Tibial artery (tissue), 4 donors: ENCODE data around the gene SNTG2.

ENCODE experiments used
- DNase-seq, 2 donors: peaks; one replicate each; pipeline ENCODE4 v3.0.0-alpha.2; 2019
- H3K27ac ChIP-seq, 2 donors: fragments of 200-600 bp; sonication (generic) in 1 of 2; 1 replicate in 1 of 2; 2 replicates in 1 of 2; pipeline ENCODE4 v1.5.1; 2018 to 2019; ENCODE audit warnings: mild to moderate bottlenecking in 1 of 2
- H3K27me3 ChIP-seq, 2 donors: fragments of 200-600 bp; sonication (generic) in 1 of 2; one replicate each; pipeline versions ENCODE4 v1.5.1 to v1.6.0; 2016 to 2019
- H3K36me3 ChIP-seq, 3 donors: fragments of 200-600 bp; sonication (generic) in 2 of 3; one replicate each; pipeline ENCODE4 v1.5.1; 2016 to 2019; ENCODE audit warnings: mild to moderate bottlenecking in 2 of 3
- H3K4me1 ChIP-seq, 4 donors: fragments of 200-600 bp; sonication (generic) in 2 of 4; 1 replicate in 3 of 4; 2 replicates in 1 of 4; pipeline ENCODE4 v1.5.1; 2016 to 2019
- H3K4me3 ChIP-seq, 2 donors: fragments of 200-600 bp; sonication (generic) in 1 of 2; 1 replicate in 1 of 2; 2 replicates in 1 of 2; pipeline ENCODE4 v1.5.1; 2018 to 2019; ENCODE audit warnings: mild to moderate bottlenecking in 2 of 2
- H3K9me3 ChIP-seq, 3 donors: fragments of 200-600 bp; sonication (generic) in 1 of 3; one replicate each; pipeline ENCODE4 v1.5.1; 2016 to 2019
- CTCF ChIP-seq, 2 experiments: fragments of 200-600 bp in 1 of 2; fragments of 450-650 bp in 1 of 2; IDR thresholded peaks; one replicate each; pipeline ENCODE4 v1.5.1; 2017 to 2019; ENCODE audit warnings: antibody characterized with exemption in 2 of 2, mild to moderate bottlenecking in 1 of 2, moderate library complexity in 1 of 2
- intact Hi-C: fragments of 100-400 bp; cut with DNase I; formaldehyde crosslinking; loops from one replicate; pipeline ENCODE4 v1.15.0; 2023; ENCODE audit warnings: low total_unique reads

Gene SNTG2

DNA sequence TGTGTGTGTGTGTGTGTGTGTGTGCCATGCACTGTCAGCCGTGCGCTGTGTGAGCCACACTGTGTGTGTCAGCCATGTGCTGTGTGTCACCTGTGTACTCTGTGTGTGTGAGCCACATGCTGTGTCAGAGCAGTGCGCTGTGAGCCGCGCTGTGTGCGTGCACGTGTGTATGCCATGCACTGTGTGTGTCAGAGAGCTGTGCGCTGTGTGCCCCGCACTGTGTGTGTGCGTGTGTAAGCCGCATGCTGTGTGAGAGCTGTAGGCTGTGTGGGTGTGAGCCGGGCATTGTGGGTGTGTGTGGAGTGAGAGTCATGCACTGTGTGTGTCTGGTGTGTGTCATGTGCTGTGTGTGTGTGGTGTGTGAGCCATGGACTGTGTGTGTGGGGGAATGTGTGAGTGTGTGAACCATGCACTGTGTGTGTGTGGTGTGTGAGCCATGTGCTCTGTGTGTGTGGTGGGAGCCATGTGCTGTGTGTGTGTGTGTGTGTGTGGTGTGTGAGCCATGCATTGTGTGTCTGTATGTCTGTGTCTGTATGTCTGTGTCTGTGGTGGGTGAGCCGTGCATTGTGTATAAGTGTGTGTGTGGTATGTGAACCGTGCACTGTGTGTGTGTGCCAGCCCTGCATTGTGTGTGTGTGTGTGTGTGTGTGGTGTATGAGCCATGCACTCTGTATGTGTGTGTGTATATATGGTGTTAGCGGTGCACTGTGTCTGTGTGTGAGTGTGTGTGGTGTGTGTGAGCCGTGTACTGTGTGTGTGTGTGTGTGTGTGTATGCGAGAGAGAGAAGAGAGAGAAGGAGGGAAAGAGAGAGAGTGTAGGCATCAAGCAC, 356.3 kb downstream of the SNTG2 start:
- TF ChIP-seq CTCF (IDR thresholded peaks at IDR 0.05) = no peak
- intact Hi-C loops = no loop called here
- Histone ChIP-seq H3K27ac (no peak overlapping the region), H3K4me1 (no peaks in the 10 kb centered on the region), H3K9me3 (no peaks in the 10 kb centered on the region), H3K4me3 (no peak overlapping the region), H3K36me3 (no peaks in the 10 kb centered on the region), H3K27me3 (peaks cover 0 to 2% of the 10 kb centered on the region in 2 donors)
- no peak for DNase-seq

GRCh38 chr2:1307670-1308069, 357.0 kb downstream of the SNTG2 start:
- H3K27me3 ChIP-seq = peaks cover 0 to 2% of the 10 kb centered on the region in 2 donors
- H3K4me3 ChIP-seq = no peak overlapping the region
- no peaks in the 10 kb centered on the region for H3K36me3 ChIP-seq
- no peaks in the 10 kb centered on the region for H3K4me1 ChIP-seq
- H3K9me3 ChIP-seq = no peaks in the 10 kb centered on the region
- DNase-seq = no peak
- TF ChIP-seq CTCF (IDR thresholded peaks at IDR 0.05) = no peak
- no peak overlapping the region for H3K27ac ChIP-seq
- intact Hi-C loops = no loop called here

GRCh38 chr2:1308678-1309077, 358.0 kb downstream of the SNTG2 start:
- Histone ChIP-seq H3K27ac (no peak overlapping the region), H3K36me3 (no peaks in the 10 kb centered on the region), H3K4me1 (no peaks in the 10 kb centered on the region), H3K9me3 (no peaks in the 10 kb centered on the region), H3K4me3 (no peak overlapping the region), H3K27me3 (peaks cover 0 to 2% of the 10 kb centered on the region in 2 donors)
- no peak for TF ChIP-seq CTCF (IDR thresholded peaks at IDR 0.05)
- intact Hi-C loops = no loop called here
- no peak for DNase-seq

DNA sequence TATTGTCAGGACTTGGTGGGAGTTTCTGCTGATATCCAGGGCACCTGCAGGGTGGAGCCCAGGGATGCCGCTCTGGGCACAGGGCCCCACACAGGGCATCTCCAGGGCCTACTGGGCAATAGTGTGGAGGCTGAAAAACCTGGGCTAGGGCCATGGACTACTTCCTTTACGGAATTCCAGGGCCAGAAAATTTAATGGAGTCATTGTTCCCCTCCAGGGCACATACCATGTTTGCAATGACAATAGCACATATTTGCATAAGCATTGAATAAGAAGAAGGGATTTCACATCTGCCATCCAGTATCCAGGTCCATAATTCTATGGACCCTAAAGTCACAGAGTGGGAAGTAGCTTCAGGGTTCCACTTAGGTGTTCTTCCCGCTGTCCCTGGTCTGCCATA, 358.9 kb downstream of the SNTG2 start:
- Histone ChIP-seq H3K4me1 (no peaks in the 10 kb centered on the region), H3K36me3 (no peaks in the 10 kb centered on the region), H3K4me3 (no peak overlapping the region), H3K27me3 (peaks cover 0 to 2% of the 10 kb centered on the region in 2 donors), H3K27ac (no peak overlapping the region), H3K9me3 (no peaks in the 10 kb centered on the region)
- intact Hi-C loops = no loop called here
- DNase-seq = no peak
- TF ChIP-seq CTCF (IDR thresholded peaks at IDR 0.05) = no peak

- intact Hi-C loops = no loop called here
- no peak for TF ChIP-seq CTCF (IDR thresholded peaks at IDR 0.05)
- no peak for DNase-seq
- H3K4me1 ChIP-seq = no peaks in the 10 kb centered on the region
- no peaks in the 10 kb centered on the region for H3K9me3 ChIP-seq
- no peak overlapping the region for H3K4me3 ChIP-seq
- no peak overlapping the region for H3K27ac ChIP-seq
- peaks cover 0 to 2% of the 10 kb centered on the region in 2 donors for H3K27me3 ChIP-seq
- no peaks in the 10 kb centered on the region for H3K36me3 ChIP-seq
These were observed 359.6 kb downstream of the SNTG2 start for GRCh38 chr2:1310202-1310601.
